ENCODE measurements around the gene FAM221B.

The FAM221B gene

GRCh38 chr9:35842020-35842745, 13.7 kb upstream of the FAM221B start:
- DNase-seq (ENCODE audit: low read depth): peak; percentile 69
- H3K4me3 ChIP-seq (ENCODE audit: control insufficient read depth, low read depth, low read length): no peak overlapping the region
- no peak for TF ChIP-seq CTCF (conservative IDR thresholded peaks at IDR 0.05; ENCODE audit: control insufficient read depth, insufficient read depth, low read depth, low read length)

GRCh38 chr9:35841645-35841900, 13.0 kb upstream of the FAM221B start:
- TF ChIP-seq CTCF (conservative IDR thresholded peaks at IDR 0.05; ENCODE audit: control insufficient read depth, insufficient read depth, low read depth, low read length): no peak
- no peak for DNase-seq (ENCODE audit: low read depth)
- no peak overlapping the region for H3K4me3 ChIP-seq (ENCODE audit: control insufficient read depth, low read depth, low read length)

- no peak overlapping the region for H3K4me3 ChIP-seq (ENCODE audit: control insufficient read depth, low read depth, low read length)
- no peak for DNase-seq (ENCODE audit: low read depth)
- no peak for TF ChIP-seq CTCF (conservative IDR thresholded peaks at IDR 0.05; ENCODE audit: control insufficient read depth, insufficient read depth, low read depth, low read length)
Observed at GRCh38 chr9:35840881-35841644, 12.5 kb upstream of the FAM221B start.

GRCh38 chr9:35839926-35840325, 11.4 kb upstream of the FAM221B start:
- no peak for TF ChIP-seq CTCF (conservative IDR thresholded peaks at IDR 0.05; ENCODE audit: control insufficient read depth, insufficient read depth, low read depth, low read length)
- DNase-seq (ENCODE audit: low read depth): no peak
- no peak overlapping the region for H3K4me3 ChIP-seq (ENCODE audit: control insufficient read depth, low read depth, low read length)

GRCh38 chr9:35836595-35836994, 8.1 kb upstream of the FAM221B start:
- DNase-seq (ENCODE audit: low read depth): no peak
- H3K4me3 ChIP-seq (ENCODE audit: control insufficient read depth, low read depth, low read length): no peak overlapping the region
- no peak for TF ChIP-seq CTCF (conservative IDR thresholded peaks at IDR 0.05; ENCODE audit: control insufficient read depth, insufficient read depth, low read depth, low read length)

GRCh38 chr9:35835766-35836165, 7.2 kb upstream of the FAM221B start:
- DNase-seq (ENCODE audit: low read depth): no peak
- no peak overlapping the region for H3K4me3 ChIP-seq (ENCODE audit: control insufficient read depth, low read depth, low read length)
- no peak for TF ChIP-seq CTCF (conservative IDR thresholded peaks at IDR 0.05; ENCODE audit: control insufficient read depth, insufficient read depth, low read depth, low read length)
